Measurements from ENCODE around the gene RFNG. TPM values are rescaled to one million over a fixed set of nuclear protein-coding genes. Genes with fewer than 3 reads are reported as not detected.
"Not testable (repeated sequence)": the region's sequence is repeated elsewhere in the genome, so short reads cannot be mapped to it uniquely, and the experiment has no call there.

Gene RFNG
- total RNA-seq, 1 donor = 33.3 TPM

GRCh38 chr17:82039695-82040299 is 11.8 kb downstream of the RFNG start:
- no peak for TF ChIP-seq CTCF (IDR thresholded peaks at IDR 0.05; ENCODE audit: insufficient read depth, low read length)
- no peak for DNase-seq (ENCODE audit: low read depth)
- no peak overlapping the region for H3K4me3 ChIP-seq (ENCODE audit: low read depth, low read length)

GRCh38 chr17:82038796-82039409 is 12.7 kb downstream of the RFNG start:
- not testable (repeated sequence) for DNase-seq (ENCODE audit: low read depth); H3K4me3 ChIP-seq (ENCODE audit: low read depth, low read length)

- no peak for DNase-seq (ENCODE audit: low read depth)
- H3K4me3 ChIP-seq (ENCODE audit: low read depth, low read length) = peak overlapping the region; percentile 63
- no peak for TF ChIP-seq CTCF (IDR thresholded peaks at IDR 0.05; ENCODE audit: insufficient read depth, low read length)
Measured at GRCh38 chr17:82037889-82038195, 13.8 kb downstream of the RFNG start.

GRCh38 chr17:82037092-82037888 is 14.3 kb downstream of the RFNG start, which contains the start of gene DCXR:
TSS of gene DCXR (minus strand) at chr17:82037697. CDS start at chr17:82037682, 15 bp downstream.
- DNase-seq (ENCODE audit: low read depth) = peak; percentile 92
- TF ChIP-seq CTCF (IDR thresholded peaks at IDR 0.05; ENCODE audit: insufficient read depth, low read length) = peak; percentile 50
- peak within 1 kb of the TSS; percentile 79 for H3K4me3 ChIP-seq (ENCODE audit: low read depth, low read length)

- TF ChIP-seq CTCF (IDR thresholded peaks at IDR 0.05; ENCODE audit: insufficient read depth, low read length) = no peak
- DNase-seq (ENCODE audit: low read depth) = no peak
- peak overlapping the region; percentile 79 for H3K4me3 ChIP-seq (ENCODE audit: low read depth, low read length)
Measured at GRCh38 chr17:82036634-82037091, 14.9 kb downstream of the RFNG start.

- DNase-seq (ENCODE audit: low read depth) = no peak
- no peak for TF ChIP-seq CTCF (IDR thresholded peaks at IDR 0.05; ENCODE audit: insufficient read depth, low read length)
Measured at GRCh38 chr17:82035956-82036633, 15.5 kb downstream of the RFNG start.

GRCh38 chr17:82035488-82035887 is 16.1 kb downstream of the RFNG start:
- no peak overlapping the region for H3K4me3 ChIP-seq (ENCODE audit: low read depth, low read length)
- DNase-seq (ENCODE audit: low read depth) = no peak

More at GRCh38 chr17:82035956-82036633, 15.5 kb downstream of the RFNG start:
- H3K4me3 ChIP-seq (ENCODE audit: low read depth, low read length) = peak overlapping the region; percentile 79

More at GRCh38 chr17:82035488-82035887, 16.1 kb downstream of the RFNG start:
- TF ChIP-seq CTCF (IDR thresholded peaks at IDR 0.05; ENCODE audit: insufficient read depth, low read length) = no peak
